Muscle layer of colon (tissue), 2 donors: ENCODE data around the gene TEKT5.
"Not testable (repeated sequence)": the region's sequence is repeated elsewhere in the genome, so short reads cannot be mapped to it uniquely, and the experiment has no call there.

Experiments
- H3K27ac ChIP-seq: one replicate; pipeline ENCODE4 v1.7.0; 2013; ENCODE audit warnings: low read depth, mild to moderate bottlenecking, low read length, moderate library complexity
- H3K27me3 ChIP-seq, 2 donors: one replicate each; pipeline ENCODE4 v1.7.0; 2013; ENCODE audit warnings: low read length in 2 of 2, mild to moderate bottlenecking in 2 of 2; ENCODE audit not compliant: insufficient read depth in 2 of 2, control insufficient read depth in 1 of 2
- H3K36me3 ChIP-seq: one replicate; pipeline ENCODE4 v1.7.0; 2013; ENCODE audit warnings: mild to moderate bottlenecking, low read length; ENCODE audit not compliant: insufficient read depth
- H3K4me1 ChIP-seq: one replicate; pipeline ENCODE4 v1.7.0; 2013; ENCODE audit warnings: mild to moderate bottlenecking, low read length; ENCODE audit not compliant: insufficient read depth
- H3K4me3 ChIP-seq, 2 donors: one replicate each; pipeline ENCODE4 v1.7.0; 2013; ENCODE audit warnings: low read length in 2 of 2, low read depth in 1 of 2, mild to moderate bottlenecking in 1 of 2, moderate library complexity in 1 of 2
- H3K9ac ChIP-seq: one replicate; pipeline ENCODE4 v1.7.0; 2013; ENCODE audit warnings: low read length
- H3K9me3 ChIP-seq: one replicate; pipeline ENCODE4 v1.7.0; 2013; ENCODE audit warnings: mild to moderate bottlenecking, low read length
- donor health status: abdominal sarcoma.
- donor health status: Adenocarcinoma of cecum.

TEKT5 gene

GRCh38 chr16:10656618-10657017 lies 38.1 kb downstream of the TEKT5 start:
- H3K36me3 ChIP-seq: no peaks in the 10 kb centered on the region
- no peaks in the 10 kb centered on the region for H3K27me3 ChIP-seq
- H3K4me3 ChIP-seq: no peak overlapping the region
- no peak overlapping the region for H3K9ac ChIP-seq
- no peaks in the 10 kb centered on the region for H3K4me1 ChIP-seq
- no peaks in the 10 kb centered on the region for H3K9me3 ChIP-seq
- H3K27ac ChIP-seq: no peak overlapping the region

DNA sequence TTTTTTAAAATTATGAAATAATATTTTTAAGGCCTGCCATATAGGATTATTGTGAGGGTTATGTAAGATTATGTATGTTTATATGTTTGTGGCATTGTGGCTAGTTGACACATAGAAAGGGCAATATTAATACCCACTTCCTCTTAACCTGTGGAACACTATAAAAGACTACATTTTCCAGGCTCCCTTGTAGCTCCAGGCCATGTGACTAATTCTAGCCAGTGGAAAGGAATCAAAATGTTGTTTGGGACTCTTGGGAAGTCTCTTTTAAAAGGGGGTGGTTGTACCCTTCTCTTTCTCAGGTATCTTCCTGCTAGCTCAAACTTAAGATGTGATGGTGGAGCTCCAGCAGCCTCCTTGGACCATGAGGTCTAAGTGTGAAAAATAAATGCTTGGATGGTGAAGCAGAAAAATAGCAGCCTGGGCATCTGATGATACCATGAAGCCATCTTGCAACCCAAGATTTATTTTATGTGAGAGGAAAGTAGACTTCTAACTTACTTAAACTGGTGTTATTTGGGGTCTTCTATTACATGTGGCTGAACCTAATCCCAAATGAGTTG lies 39.2 kb downstream of the TEKT5 start:
- Histone ChIP-seq H3K9me3 (no peaks in the 10 kb centered on the region), H3K4me1 (no peaks in the 10 kb centered on the region), H3K4me3 (no peak overlapping the region), H3K27ac (no peak overlapping the region), H3K27me3 (no peaks in the 10 kb centered on the region), H3K9ac (no peak overlapping the region), H3K36me3 (no peaks in the 10 kb centered on the region)

DNA sequence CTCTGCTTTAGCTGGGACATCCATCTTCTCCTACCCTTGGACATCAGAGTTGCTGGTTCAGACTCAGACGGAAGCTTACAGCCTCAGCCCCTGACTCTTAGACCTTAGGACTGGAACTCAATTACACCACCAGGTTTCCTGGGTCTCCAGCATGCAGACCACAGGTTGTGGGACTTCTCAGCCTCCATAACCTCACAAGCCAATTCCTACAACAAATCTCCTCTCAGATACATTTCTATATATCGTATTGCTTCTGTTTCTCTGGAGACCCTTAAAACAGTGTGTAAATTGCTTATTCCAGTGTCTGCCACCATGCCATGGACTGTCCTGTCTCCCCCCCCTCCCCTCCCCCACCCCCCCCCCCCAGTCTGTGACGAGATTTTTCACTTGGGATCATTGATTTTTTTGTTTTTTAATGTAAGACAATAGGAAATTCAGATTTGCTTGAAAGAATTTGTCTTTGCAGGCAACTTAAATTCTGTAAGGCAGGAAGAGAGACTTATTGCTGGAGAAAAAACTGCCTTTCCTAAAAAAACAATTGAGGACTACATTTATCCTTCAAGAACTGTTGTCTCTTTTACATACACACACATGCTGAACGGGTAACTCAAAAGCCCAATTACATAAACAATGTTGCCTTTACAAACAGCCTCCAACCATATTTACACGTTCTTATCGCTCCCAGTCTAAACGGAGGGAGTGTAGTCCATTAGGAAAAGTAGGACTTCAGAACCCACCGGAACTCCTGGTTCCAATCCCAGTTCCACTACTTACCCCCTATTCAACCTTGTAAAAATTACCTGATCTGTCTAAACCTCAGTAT lies 39.9 kb downstream of the TEKT5 start:
- H3K36me3 ChIP-seq: no peaks in the 10 kb centered on the region
- H3K27me3 ChIP-seq: no peaks in the 10 kb centered on the region
- no peak overlapping the region for H3K27ac ChIP-seq
- no peak overlapping the region for H3K4me3 ChIP-seq
- H3K9ac ChIP-seq: no peak overlapping the region
- no peaks in the 10 kb centered on the region for H3K9me3 ChIP-seq
- H3K4me1 ChIP-seq: no peaks in the 10 kb centered on the region

DNA sequence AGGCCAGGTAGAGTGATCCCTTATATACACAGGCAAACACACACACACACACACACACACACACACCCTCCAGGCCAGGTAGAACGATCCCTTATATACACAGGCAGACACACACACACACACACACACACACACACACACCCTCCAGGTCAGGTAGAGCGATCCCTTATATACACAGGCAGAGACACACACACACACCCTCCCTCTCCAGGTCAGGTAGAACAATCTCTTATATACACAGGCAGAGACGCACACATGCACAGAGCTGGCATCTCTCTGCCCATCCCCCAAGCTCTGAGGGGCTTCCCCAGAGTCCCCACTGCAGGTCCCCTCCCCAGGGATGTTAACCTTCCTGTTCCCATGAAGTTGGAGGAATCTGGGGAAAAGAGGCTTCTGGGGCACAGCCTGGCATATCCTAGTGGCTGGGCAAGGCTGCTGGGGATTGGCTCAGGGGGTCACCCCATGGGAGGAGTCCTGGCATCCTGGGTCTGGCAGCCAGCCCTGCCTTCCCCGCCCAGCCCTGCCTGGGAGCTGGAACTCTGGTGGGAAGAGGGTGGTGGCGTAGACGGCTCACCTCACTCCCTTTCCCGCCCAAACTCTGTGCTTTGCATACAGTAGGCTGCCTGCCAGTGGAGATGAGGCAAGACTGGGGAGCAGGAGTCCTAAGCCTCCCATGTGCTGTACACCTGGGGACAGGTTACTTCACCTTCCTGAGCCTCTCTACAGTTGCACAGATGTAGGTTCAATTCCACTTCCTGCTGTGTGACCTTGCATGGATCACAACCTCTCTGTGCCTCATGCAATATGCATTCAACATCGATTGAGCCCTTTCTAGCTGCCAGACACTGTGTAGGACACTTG lies 41.8 kb downstream of the TEKT5 start:
- no peaks in the 10 kb centered on the region for H3K36me3 ChIP-seq
- no peak overlapping the region for H3K9ac ChIP-seq
- H3K27ac ChIP-seq: no peak overlapping the region
- no peaks in the 10 kb centered on the region for H3K27me3 ChIP-seq
- no peak overlapping the region for H3K4me3 ChIP-seq
- no peaks in the 10 kb centered on the region for H3K9me3 ChIP-seq
- no peaks in the 10 kb centered on the region for H3K4me1 ChIP-seq

- H3K4me1 ChIP-seq, H3K36me3 ChIP-seq, H3K27me3 ChIP-seq, H3K9me3 ChIP-seq, H3K9ac ChIP-seq, H3K4me3 ChIP-seq, H3K27ac ChIP-seq: not testable (repeated sequence)
Measured at GRCh38 chr16:10649098-10649497, 45.6 kb downstream of the TEKT5 start.

GRCh38 chr16:10647721-10648296 lies 46.9 kb downstream of the TEKT5 start:
- Histone ChIP-seq H3K9me3 (no peaks in the 10 kb centered on the region), H3K4me1 (no peaks in the 10 kb centered on the region), H3K27me3 (no peaks in the 10 kb centered on the region), H3K4me3 (no peak overlapping the region), H3K9ac (no peak overlapping the region), H3K27ac (no peak overlapping the region), H3K36me3 (no peaks in the 10 kb centered on the region)

- H3K9me3 ChIP-seq: no peaks in the 10 kb centered on the region
- H3K36me3 ChIP-seq: no peaks in the 10 kb centered on the region
- no peaks in the 10 kb centered on the region for H3K4me1 ChIP-seq
- no peak overlapping the region for H3K4me3 ChIP-seq
- H3K9ac ChIP-seq: no peak overlapping the region
- no peaks in the 10 kb centered on the region for H3K27me3 ChIP-seq
- H3K27ac ChIP-seq: no peak overlapping the region
Measured at GRCh38 chr16:10647264-10647720, 47.4 kb downstream of the TEKT5 start.

DNA sequence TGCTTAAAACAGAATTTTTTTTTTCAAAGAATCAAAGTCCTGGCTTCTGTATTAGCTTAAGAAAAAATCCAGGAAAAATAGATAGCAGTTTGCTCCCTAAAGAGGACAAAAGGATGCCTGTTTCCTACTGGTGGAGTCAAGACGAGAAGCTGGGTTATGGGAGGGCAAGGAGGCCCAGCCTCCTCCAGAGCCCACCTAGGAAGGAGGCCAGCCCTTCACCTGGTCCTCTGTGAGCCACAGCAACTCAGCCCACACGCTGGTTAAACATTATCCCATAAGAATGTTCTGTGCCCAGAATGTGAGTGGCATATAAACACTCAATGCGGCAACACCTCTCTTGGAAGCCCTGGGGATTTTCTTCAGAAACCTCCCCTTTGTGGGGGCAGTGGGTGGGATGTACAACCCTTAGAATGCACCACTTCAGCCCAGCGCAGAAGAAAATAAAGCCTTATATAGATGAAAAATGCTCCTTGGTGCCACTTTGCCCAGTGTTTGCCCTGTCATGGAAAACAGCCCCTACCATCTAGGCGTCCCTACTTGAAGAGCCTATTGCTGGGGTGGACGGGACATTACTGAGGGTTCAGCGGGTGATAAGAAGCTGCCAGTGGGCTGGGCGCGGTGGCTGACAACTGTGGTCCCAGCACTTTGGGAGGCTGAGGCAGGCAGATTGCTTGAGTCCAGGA lies 48.0 kb downstream of the TEKT5 start:
- Histone ChIP-seq H3K4me3 (no peak overlapping the region), H3K9me3 (no peaks in the 10 kb centered on the region), H3K27me3 (no peaks in the 10 kb centered on the region), H3K9ac (no peak overlapping the region), H3K4me1 (no peaks in the 10 kb centered on the region), H3K36me3 (no peaks in the 10 kb centered on the region), H3K27ac (no peak overlapping the region)

- Histone ChIP-seq H3K9ac (no peak overlapping the region), H3K36me3 (no peaks in the 10 kb centered on the region), H3K27me3 (no peaks in the 10 kb centered on the region), H3K4me1 (no peaks in the 10 kb centered on the region), H3K27ac (no peak overlapping the region), H3K9me3 (no peaks in the 10 kb centered on the region), H3K4me3 (no peak overlapping the region)
Measured at GRCh38 chr16:10646228-10646580, 48.5 kb downstream of the TEKT5 start.

- Histone ChIP-seq H3K27ac (no peak overlapping the region), H3K4me1 (no peaks in the 10 kb centered on the region), H3K36me3 (no peaks in the 10 kb centered on the region), H3K27me3 (no peaks in the 10 kb centered on the region), H3K9me3 (no peaks in the 10 kb centered on the region), H3K4me3 (no peak overlapping the region), H3K9ac (no peak overlapping the region)
Measured at GRCh38 chr16:10644092-10644491, 50.6 kb downstream of the TEKT5 start.

GRCh38 chr16:10642964-10643363 lies 51.8 kb downstream of the TEKT5 start:
- H3K27ac ChIP-seq: no peak overlapping the region
- no peaks in the 10 kb centered on the region for H3K27me3 ChIP-seq
- no peak overlapping the region for H3K4me3 ChIP-seq
- no peaks in the 10 kb centered on the region for H3K4me1 ChIP-seq
- no peaks in the 10 kb centered on the region for H3K36me3 ChIP-seq
- H3K9me3 ChIP-seq: no peaks in the 10 kb centered on the region
- H3K9ac ChIP-seq: no peak overlapping the region
